Measurements from ENCODE around the gene ZBTB48.

DNA sequence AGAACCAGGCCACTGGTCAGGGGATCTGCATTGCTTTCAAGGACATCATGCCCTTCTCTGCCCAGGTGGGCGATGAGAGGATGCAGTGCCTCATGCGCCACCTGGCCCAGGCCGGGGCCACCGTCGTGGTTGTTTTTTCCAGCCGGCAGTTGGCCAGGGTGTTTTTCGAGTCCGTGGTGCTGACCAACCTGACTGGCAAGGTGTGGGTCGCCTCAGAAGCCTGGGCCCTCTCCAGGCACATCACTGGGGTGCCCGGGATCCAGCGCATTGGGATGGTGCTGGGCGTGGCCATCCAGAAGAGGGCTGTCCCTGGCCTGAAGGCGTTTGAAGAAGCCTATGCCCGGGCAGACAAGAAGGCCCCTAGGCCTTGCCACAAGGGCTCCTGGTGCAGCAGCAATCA is 5.0 kb upstream of the ZBTB48 start:
- TF ChIP-seq POLR2A (IDR thresholded peaks at IDR 0.05) (no peak), EP300 (IDR thresholded peaks at IDR 0.05) (no peak), POLR2AphosphoS5 (IDR thresholded peaks at IDR 0.05) (no peak)
- TF ChIP-seq, protein P1, sequence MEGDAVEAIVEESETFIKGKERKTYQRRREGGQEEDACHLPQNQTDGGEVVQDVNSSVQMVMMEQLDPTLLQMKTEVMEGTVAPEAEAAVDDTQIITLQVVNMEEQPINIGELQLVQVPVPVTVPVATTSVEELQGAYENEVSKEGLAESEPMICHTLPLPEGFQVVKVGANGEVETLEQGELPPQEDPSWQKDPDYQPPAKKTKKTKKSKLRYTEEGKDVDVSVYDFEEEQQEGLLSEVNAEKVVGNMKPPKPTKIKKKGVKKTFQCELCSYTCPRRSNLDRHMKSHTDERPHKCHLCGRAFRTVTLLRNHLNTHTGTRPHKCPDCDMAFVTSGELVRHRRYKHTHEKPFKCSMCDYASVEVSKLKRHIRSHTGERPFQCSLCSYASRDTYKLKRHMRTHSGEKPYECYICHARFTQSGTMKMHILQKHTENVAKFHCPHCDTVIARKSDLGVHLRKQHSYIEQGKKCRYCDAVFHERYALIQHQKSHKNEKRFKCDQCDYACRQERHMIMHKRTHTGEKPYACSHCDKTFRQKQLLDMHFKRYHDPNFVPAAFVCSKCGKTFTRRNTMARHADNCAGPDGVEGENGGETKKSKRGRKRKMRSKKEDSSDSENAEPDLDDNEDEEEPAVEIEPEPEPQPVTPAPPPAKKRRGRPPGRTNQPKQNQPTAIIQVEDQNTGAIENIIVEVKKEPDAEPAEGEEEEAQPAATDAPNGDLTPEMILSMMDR (IDR thresholded peaks at IDR 0.05) = no peak

Measured in sigmoid colon (tissue), 4 donors.